HG02981 (cell line): ENCODE data around the gene SCG3.
A peak's percentile ranks its signal among the peaks of the same experiment; 100 is the strongest.

Experiments
- ATAC-seq: cut with Tn5 transposase; IDR thresholded peaks from one replicate; pipeline ENCODE4 v1.9.1; 2021; ENCODE audit warnings: mild to moderate bottlenecking, moderate library complexity; ENCODE audit not compliant: unreplicated experiment

SCG3 gene

DNA sequence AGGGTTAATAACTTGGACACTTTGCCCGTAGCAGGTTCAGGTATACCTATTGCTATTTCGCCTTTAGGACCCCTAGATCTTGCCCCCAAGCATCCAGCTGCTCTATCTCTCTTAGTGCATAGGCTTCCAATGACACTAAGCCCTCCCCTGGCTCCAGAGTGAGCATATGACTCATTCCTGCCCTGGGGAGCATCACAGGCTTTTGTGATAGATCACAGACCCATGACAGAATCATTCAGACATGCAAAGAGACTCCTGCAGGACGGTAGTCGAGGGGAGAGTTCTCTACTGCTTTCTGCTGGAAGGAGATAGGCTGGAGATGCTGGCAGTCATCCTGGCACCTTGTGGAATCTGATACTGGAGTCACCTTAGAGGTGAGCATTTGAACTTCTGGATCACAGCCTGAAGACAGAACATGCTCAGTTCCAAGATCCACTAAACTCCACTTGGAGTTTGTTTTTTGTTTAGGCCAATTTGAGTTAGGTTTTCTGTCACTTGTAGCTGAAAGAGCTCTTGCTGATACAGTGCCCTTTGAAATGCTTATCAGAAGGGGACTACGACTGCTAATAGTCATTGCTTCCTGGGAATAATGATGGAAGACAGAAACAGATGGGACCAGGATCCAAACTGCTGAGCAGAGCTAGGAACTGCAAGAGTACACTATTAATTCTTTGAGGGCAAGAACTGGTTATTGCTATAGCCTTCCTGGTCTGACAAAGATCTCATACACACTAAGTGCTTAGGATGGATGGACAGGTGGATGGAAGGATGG is 45.2 kb downstream of the SCG3 start:
- peak; percentile 87 for ATAC-seq

DNA sequence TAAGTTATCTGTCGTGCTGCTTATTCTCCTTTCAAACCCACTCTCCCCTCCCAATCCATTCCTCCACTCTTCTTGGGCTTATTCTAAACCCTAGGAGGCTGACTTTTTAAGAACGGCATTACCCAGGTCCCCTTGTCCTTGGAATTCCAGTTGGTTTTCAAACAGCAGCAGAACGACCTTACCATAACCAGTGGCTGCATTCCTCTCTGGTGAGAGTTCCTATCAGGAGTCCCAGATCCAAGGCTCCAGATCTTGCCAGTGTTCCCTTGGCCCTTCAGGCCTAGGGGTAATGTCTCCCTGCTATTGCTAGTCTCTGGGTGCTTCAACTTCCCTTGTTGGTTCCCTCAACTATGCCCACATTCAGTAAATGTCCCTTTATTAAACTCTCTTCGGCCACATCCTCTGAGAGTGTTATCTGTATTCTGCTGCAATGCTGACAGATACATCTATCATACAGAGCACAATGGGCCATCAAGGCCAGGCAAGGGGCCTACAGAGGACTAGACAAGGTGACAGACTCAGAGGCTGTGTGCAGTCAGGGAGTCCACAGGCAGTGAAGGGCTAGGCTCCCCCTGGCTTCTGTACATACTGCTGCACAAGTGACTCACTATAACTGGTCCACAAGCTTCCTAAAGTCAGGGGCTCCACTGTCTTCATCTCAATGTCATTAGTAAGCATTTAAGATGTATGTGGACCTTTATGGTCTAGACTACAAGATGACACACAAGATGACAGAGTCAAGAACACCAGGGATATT is 46.0 kb downstream of the SCG3 start:
- ATAC-seq: no peak

DNA sequence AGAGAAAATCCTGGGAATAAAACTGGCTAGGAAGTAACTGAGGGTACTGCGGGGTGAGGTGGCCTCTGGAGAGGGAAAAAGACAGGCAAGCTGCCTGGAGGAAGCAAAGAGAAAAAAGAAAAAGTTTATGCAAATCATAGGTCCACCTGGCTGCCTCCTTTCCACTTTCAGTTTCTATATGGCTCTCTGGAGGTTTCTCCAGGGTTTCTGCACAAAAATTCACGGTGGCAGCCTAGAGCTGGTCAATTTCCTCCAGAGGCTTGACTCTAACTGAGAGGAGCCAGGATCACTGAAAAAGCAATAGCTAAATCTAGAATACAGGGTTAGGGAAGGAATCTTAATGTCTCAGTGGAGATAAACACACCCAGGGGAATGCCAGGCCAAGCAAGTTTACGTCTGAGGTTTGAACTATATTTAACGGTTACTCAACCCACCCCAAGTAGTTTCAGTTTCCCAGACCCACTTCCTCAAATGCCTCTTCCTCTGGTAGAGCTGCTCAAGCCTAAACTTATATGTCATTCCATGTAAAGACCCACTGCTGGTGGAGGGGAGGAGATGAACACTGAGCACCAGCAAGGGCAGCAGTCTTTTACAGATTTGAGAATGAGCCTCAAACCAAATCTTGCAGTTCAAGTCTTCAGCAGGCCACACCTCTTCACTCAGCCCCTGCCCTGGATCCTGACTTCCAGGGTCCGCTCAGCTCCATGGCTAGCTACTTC is 50.4 kb downstream of the SCG3 start:
- peak; percentile 59 for ATAC-seq

DNA sequence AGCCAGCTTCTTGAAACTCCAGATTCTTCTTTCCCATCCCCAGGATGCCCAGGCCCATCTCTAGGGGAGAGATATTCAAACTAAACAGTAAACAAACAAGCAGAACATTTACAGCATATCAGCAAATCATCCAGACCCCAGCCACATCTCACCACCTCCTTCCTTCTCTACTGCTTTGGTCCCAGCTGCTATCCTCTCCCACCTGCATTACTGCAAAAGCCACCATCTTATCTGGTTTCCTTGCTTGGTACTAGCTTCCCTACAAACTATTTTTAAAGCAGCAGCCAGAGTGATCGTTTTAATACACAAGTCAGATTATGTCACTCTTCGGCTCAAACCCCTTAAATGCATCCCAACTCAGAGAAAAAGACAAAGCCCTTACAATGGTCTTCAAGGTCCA is 51.3 kb downstream of the SCG3 start:
- ATAC-seq: no peak

GRCh38 chr15:51735228-51736010 is 54.1 kb downstream of the SCG3 start:
- ATAC-seq: no peak

GRCh38 chr15:51736069-51736468 is 54.8 kb downstream of the SCG3 start:
- peak; percentile 20 for ATAC-seq

DNA sequence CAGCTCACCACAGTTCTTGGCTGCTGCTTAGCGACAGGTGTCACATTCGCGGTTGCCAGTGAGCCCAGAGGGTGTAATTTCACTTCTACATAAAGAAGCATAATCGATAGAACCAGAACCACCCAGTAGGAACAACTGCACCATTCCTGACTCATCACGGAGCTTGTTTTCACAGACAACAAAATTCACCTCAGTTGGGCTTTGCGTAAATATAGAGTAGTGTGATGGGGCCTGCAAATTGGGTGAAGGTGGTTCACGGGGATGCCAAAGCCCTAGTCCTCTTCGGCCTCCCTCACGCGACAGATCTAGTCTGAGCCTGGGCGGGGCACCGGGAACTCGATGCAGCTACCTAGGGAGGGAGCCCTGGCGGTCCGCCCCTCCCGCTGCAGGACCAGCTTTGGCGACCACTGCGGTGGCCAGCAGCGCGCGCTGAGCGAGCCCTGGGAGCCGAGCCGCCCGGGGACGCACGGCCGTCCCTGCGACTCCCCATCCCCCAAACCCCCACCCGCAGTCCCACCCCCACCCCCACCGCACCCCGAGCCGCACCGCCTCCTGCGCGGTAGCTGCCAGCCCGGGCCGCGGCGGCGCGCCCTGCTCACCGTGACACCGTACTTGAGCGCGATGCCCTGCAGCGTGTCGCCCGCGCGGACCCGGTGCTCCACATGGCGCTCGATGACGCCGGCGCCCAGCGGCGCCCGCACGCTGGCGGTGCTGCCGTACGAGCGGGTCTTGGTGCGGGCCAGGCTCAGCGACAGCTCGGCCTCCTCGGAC is 55.6 kb downstream of the SCG3 start:
- ATAC-seq: peak; percentile 27

DNA sequence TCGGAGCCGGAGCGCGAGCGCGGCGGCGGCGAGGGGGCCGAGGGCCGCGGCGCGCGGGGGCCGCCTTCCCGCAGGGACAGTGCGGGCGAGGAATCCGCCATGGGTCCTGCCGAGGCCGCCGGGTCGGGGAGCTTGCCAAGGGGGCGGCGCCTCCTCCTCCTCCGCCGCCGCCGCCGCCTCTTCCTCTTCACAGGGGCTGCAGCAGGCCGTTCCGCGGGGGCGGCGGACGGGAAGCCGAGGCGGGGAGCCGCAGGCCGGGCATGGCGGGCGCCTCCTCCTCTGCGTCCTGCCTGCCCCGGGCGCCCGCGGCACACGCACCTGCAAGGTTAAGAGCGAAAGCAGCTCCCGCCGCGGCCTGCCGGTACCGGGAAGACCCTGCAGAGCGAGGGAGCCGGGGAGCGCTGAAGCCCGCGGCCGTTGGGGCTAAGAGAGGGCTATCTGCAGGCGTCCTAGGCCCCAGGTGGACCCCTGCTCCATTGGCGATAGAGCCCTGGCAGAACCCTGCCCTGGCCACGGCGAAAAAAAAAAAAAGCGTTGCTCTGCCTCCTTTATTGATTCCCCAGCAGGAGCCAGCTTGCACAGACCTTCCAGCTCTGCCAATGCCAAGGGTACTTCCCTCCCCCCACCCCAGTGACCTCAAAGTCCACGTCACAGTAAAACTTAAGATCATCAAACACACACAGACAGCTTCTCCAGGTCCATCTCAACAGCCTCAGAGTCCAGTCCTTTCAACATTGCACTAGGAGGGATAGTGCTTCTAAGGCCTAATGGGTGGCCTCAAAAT is 56.4 kb downstream of the SCG3 start, which contains the start of gene LYSMD2:
Gene LYSMD2, minus strand, starts transcription at position 134 of the 784 bp plus-strand sequence. Its CDS starts 33 bp downstream, at position 101.
- peak; percentile 28 for ATAC-seq

DNA sequence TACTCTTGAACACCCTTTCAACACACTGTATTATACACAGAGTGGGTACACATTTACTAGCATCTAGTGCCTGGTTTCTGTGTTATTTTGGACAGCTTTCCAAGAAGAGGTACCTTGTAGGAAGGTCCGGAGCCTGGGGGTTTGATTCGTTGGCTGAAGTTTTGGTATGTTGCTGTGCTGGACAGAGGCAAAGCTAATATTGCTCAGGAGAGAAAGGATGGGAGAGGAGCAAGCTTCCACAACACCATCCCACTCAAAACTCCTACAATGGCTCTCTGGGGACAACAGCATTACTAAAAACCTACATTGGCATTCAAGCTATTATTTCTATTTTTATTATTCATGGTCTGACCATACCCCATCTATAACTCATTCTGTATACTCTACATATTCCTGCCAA is 57.2 kb downstream of the SCG3 start:
- no peak for ATAC-seq

- ATAC-seq: no peak
These were observed 57.9 kb downstream of the SCG3 start for GRCh38 chr15:51739061-51739712.

DNA sequence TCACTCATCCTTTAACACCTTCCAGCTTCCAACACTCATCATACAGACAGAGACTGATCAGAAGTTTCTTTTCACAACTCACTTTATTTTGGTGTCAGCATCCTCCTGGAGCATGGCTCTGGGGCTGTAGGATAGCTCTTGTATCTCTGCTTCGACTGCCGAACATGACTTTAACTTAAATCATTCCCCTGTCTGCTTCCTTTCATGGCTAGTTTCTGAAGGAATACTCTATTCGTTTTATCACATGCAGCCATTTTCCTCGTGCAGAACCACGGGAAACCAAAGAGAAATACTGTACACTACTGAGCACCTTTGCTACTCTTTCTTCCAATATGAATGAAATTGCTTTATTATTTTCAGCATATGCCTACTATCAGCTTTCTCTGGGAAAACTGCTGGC is 68.0 kb downstream of the SCG3 start:
- no peak for ATAC-seq

DNA sequence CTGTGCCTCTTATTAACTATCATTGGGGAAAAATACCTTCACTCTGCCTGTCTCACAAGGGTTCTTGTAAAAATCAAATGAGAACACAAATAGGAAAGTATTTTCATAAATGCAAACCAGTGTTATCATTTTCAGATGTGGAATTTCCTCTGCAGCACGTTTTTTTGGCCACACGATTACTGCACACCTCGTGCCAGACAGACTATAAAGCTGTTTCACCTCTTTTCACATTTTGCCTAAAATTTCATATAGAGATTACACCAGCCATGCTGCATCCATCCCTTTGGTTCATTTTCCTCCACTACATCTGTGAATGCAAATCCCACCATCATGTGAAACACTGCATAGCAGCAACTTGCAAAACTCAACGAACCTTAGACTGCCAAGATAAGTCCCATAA is 68.9 kb downstream of the SCG3 start:
- ATAC-seq: no peak

DNA sequence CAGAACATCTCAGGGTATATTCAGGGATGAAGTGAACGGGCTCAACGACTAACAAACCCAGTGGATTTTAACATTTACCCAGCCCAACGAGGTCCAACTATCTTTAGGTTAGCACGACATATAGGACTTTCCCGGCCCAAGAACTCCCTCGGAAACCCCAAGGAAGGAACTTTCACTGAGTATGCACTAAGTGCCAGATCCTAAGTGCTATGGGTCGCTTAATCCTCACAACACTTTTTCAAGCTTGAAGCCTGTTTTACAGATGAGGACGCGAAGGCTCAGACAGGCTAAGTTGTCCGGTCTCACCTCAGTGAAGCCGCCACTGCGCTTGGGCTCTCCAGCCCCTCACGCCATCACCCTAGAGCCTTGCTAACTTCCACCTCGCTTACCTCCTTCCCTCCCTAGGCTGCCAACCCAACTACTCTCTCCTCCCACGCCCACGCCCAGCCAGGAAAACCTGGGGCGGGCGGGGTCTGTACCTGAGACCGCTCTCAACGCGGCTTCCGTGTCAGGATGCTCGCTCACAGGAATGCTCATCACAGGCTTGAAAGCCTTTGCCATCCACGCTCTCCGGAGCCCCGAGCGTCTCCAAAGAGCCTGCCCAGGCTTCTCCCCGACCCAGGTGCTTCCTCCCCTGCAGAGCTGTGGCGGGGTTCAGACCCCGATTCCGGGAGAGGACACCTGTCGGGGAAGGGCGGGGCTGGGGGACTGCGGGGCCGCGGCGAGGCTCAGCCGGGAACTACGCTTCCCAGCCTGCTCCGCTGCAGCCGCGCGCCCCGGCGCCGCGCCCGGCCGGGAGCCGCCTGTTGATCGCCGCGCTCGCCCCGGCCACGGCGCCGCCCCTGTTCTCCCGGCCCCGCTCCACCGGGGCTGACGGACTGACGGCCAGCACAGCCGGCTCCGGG is 69.7 kb downstream of the SCG3 start, which contains the start of gene TMOD2:
Gene TMOD2, plus strand, starts transcription at position 806 of the 905 bp plus-strand sequence. CDS start 14,845 bp downstream, outside the sequence.
- ATAC-seq: peak; percentile 74

DNA sequence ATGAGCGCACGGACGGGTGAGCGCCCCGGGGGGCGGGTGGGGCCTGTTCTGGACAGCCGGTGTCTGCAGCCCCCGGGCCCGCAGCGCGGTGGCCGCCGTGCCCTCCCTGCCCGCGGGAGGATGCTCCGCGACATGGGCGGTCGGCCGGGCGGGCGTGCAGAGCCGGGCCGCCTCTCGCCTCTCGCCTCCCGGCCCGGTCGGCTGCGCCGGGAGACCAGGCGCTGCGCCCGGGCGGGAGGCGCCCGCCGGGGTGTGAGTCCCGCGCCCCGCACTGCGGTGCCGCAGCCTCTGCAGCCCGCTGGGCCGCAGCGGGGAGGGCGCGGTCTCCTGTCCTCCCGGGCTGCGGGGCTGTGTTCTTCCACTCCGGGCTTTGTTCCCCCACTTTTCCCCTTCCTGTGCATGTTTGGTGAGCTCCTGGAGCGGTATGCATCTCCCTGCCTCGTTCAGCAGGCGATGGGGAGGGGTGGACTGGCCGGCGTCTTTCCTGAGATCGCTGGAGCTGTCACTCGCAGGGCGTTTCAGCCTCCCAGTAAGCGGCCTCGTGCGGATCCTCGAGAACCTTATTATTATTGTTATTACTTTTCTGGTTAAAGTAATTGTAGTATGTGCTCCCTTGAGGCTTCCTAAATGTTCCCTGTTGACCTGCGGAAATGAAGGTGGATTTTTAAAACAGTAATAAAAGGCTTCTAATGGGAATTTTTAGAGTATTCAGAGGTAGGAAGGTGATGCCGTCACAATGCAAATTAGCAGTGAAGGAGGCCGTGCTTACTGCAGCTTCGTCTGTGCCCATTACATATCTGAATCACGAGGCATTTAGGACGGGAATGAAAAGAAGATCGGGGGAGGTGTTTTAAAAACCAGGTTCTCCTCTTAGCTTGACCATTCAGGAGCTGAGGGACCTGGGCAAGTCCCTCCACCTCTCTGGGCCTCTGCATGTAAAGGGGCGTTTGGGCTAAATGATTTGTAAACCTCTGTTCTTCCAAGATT is 70.7 kb downstream of the SCG3 start:
- peak; percentile 34 for ATAC-seq

- no peak for ATAC-seq
These were observed 71.6 kb downstream of the SCG3 start for GRCh38 chr15:51752888-51753287.

GRCh38 chr15:51754267-51754666 is 73.0 kb downstream of the SCG3 start:
- no peak for ATAC-seq
